IMR-90 (cell line): Measurements from ENCODE around the gene CFAP161. TPM values are rescaled to one million over a fixed set of nuclear protein-coding genes. Genes with fewer than 3 reads are reported as not detected.

ENCODE experiments used
- ATAC-seq: fragments of 200-7000 bp; cut with Tn5 transposase; 2 replicates; pipeline ENCODE4 v1.9.1; 2020; ENCODE audit warnings: low read depth, mild to moderate bottlenecking, moderate library complexity
- BruUV-seq: library from RNA; stranded (reverse); fragments of 400-500 nt; replicated peaks from 2 replicates; lab custom pipeline; 2021; lab: Mats Ljungman, UMichigan
- CTCF ChIA-PET: fragments of 300-600 bp; formaldehyde crosslinking; extraction: SDS; loops from one replicate; lab custom pipeline; 2021; ENCODE audit warnings: antibody characterized with exemption; lab: Yijun Ruan, JAX
- POLR2A ChIA-PET: fragments of 300-600 bp; sonication (Branson Sonifier 250); formaldehyde crosslinking; loops from one replicate; lab custom pipeline; 2022; ENCODE audit warnings: antibody characterized with exemption; ENCODE audit not compliant: unreplicated experiment; lab: Charles Lee
- DNase-seq: peaks from one replicate; pipeline ENCODE4 v3.0.0; 2013
- H2AFZ ChIP-seq: replicated peaks from 2 replicates; pipeline ENCODE3; 2013; ENCODE audit warnings: low read length, mild to moderate bottlenecking; ENCODE audit not compliant: poor library complexity
- H2AK5ac ChIP-seq: 2 replicates; pipeline ENCODE4 v1.6.1; 2013; ENCODE audit warnings: low read depth, low read length, inconsistent platforms
- H2AK9ac ChIP-seq: replicated peaks from 2 replicates; pipeline ENCODE3; 2013; ENCODE audit warnings: mild to moderate bottlenecking, low read depth, low read length, moderate library complexity; ENCODE audit not compliant: poor library complexity
- H2BK120ac ChIP-seq: 2 replicates; pipeline ENCODE4 v1.6.1; 2013; ENCODE audit warnings: low read depth, low read length, inconsistent platforms
- H2BK15ac ChIP-seq: 3 replicates; pipeline ENCODE4 v1.6.1; 2013; ENCODE audit warnings: low read depth, low read length, inconsistent platforms
- H2BK20ac ChIP-seq: 2 replicates; pipeline ENCODE4 v1.6.1; 2013; ENCODE audit warnings: low read depth, mild to moderate bottlenecking, inconsistent platforms, low read length, moderate library complexity
- H2BK5ac ChIP-seq: 2 replicates; pipeline ENCODE4 v1.6.1; 2013; ENCODE audit warnings: mild to moderate bottlenecking, low read depth, low read length, inconsistent platforms; ENCODE audit not compliant: poor library complexity, severe bottlenecking
- H3K14ac ChIP-seq: replicated peaks from 2 replicates; pipeline ENCODE4 v1.6.1; 2013; ENCODE audit warnings: low read depth, low read length, inconsistent platforms
- H3K18ac ChIP-seq: 2 replicates; pipeline ENCODE4 v1.6.1; 2013; ENCODE audit warnings: low read depth, low read length, control low read depth
- H3K23ac ChIP-seq: 2 replicates; pipeline ENCODE4 v1.6.1; 2013; ENCODE audit warnings: low read depth, low read length, inconsistent platforms
- H3K27ac ChIP-seq: 2 replicates; pipeline ENCODE4 v1.5.1; 2013; ENCODE audit warnings: mild to moderate bottlenecking, control low read depth, low read length; ENCODE audit not compliant: insufficient read depth
- H3K27me3 ChIP-seq: 2 replicates; pipeline ENCODE4 v1.6.1; 2013; ENCODE audit warnings: low read length; ENCODE audit not compliant: control insufficient read depth, insufficient read depth
- H3K36me3 ChIP-seq: 2 replicates; pipeline ENCODE4 v1.6.1; 2013; ENCODE audit warnings: low read length, mixed read lengths; ENCODE audit not compliant: control insufficient read depth, insufficient read depth
- H3K4ac ChIP-seq: 2 replicates; pipeline ENCODE4 v1.6.1; 2013; ENCODE audit warnings: low read depth, low read length, inconsistent platforms
- H3K4me1 ChIP-seq: 2 replicates; pipeline ENCODE4 v1.6.1; 2013; ENCODE audit warnings: low read length, mixed read lengths; ENCODE audit not compliant: control insufficient read depth, insufficient read depth
- H3K4me2 ChIP-seq: 2 replicates; pipeline ENCODE4 v1.6.1; 2013; ENCODE audit warnings: low read depth, mild to moderate bottlenecking, control low read depth, low read length, moderate library complexity
- H3K4me3 ChIP-seq: 2 replicates; pipeline ENCODE4 v1.5.1; 2013; ENCODE audit warnings: low read depth, mild to moderate bottlenecking, control low read depth, low read length, moderate library complexity; ENCODE audit not compliant: insufficient read depth
- H3K56ac ChIP-seq: 2 replicates; pipeline ENCODE4 v1.6.1; 2013; ENCODE audit warnings: low read length, inconsistent platforms; ENCODE audit not compliant: insufficient read depth; ENCODE audit errors: extremely low read depth
- H3K79me1 ChIP-seq, 2 experiments: 2 replicates each; pipeline ENCODE4 v1.6.1; 2013; ENCODE audit warnings: low read length in 2 of 2, inconsistent platforms in 1 of 2, low read depth in 1 of 2
- H3K9ac ChIP-seq: 2 replicates; pipeline ENCODE4 v1.6.1; 2013; ENCODE audit warnings: low read depth, low read length, control low read depth
- H3K9me1 ChIP-seq: 2 replicates; pipeline ENCODE4 v1.6.1; 2013; ENCODE audit warnings: low read length, inconsistent platforms; ENCODE audit not compliant: insufficient read depth
- H3K9me3 ChIP-seq: 2 replicates; pipeline ENCODE4 v1.6.1; 2013; ENCODE audit warnings: low read length; ENCODE audit not compliant: control insufficient read depth, insufficient read depth
- H4K20me1 ChIP-seq: 2 replicates; pipeline ENCODE4 v1.6.1; 2013; ENCODE audit warnings: low read length, inconsistent platforms; ENCODE audit not compliant: insufficient read depth
- H4K5ac ChIP-seq: 2 replicates; pipeline ENCODE4 v1.6.1; 2013; ENCODE audit warnings: mild to moderate bottlenecking, low read depth, low read length, control low read depth
- H4K8ac ChIP-seq, 2 experiments: 2 replicates each; pipeline ENCODE4 v1.6.1; 2013; ENCODE audit warnings: low read depth in 2 of 2, low read length in 2 of 2, control low read depth in 1 of 2, inconsistent platforms in 1 of 2
- H4K91ac ChIP-seq: 2 replicates; pipeline ENCODE4 v1.6.1; 2013; ENCODE audit warnings: low read depth, low read length, inconsistent platforms; ENCODE audit not compliant: insufficient read depth
- BHLHE40 ChIP-seq: fragments of 150-350 bp; IDR thresholded peaks from 2 replicates; pipeline ENCODE4 v1.6.1; 2016; ENCODE audit warnings: mild to moderate bottlenecking, low read depth, low read length
- CEBPB ChIP-seq: IDR thresholded peaks from 2 replicates; pipeline ENCODE4 v1.6.1; 2012; ENCODE audit warnings: low read depth, low read length, improper control_type of control experiment
- CHD1 ChIP-seq: IDR thresholded peaks from 2 replicates; pipeline ENCODE4 v1.6.1; 2012; ENCODE audit warnings: low read depth, low read length, improper control_type of control experiment
- FOS ChIP-seq: fragments of 150-350 bp; IDR thresholded peaks from 2 replicates; pipeline ENCODE4 v1.6.1; 2016; ENCODE audit warnings: low read depth, low read length
- MAFK ChIP-seq: IDR thresholded peaks from 2 replicates; pipeline ENCODE4 v1.6.1; 2012; ENCODE audit warnings: low read depth, low read length, improper control_type of control experiment
- MAZ ChIP-seq: IDR thresholded peaks from 2 replicates; pipeline ENCODE4 v1.6.1; 2012; ENCODE audit warnings: low read depth, mild to moderate bottlenecking, low read length, improper control_type of control experiment, moderate library complexity, borderline replicate concordance
- MXI1 ChIP-seq: IDR thresholded peaks from 2 replicates; pipeline ENCODE4 v1.6.1; 2012; ENCODE audit warnings: low read depth, mild to moderate bottlenecking, low read length, moderate library complexity, borderline replicate concordance
- NFE2L2 ChIP-seq: fragments of 150-350 bp; IDR thresholded peaks from 2 replicates; pipeline ENCODE4 v1.6.1; 2016; ENCODE audit warnings: low read depth, mild to moderate bottlenecking, low read length
- POLR2A ChIP-seq: IDR thresholded peaks from 2 replicates; pipeline ENCODE4 v1.6.1; 2012; ENCODE audit warnings: mild to moderate bottlenecking, low read depth, low read length
- RAD21 ChIP-seq: IDR thresholded peaks from 2 replicates; pipeline ENCODE4 v1.6.1; 2012; ENCODE audit warnings: low read length, improper control_type of control experiment
- RCOR1 ChIP-seq: IDR thresholded peaks from 2 replicates; pipeline ENCODE4 v1.6.1; 2012; ENCODE audit warnings: mild to moderate bottlenecking, low read length, improper control_type of control experiment; ENCODE audit not compliant: insufficient replicate concordance
- RFX5 ChIP-seq: IDR thresholded peaks from 2 replicates; pipeline ENCODE4 v1.8.0; 2012; ENCODE audit warnings: low read depth, mild to moderate bottlenecking, low read length, moderate library complexity
- SMC3 ChIP-seq: fragments of 150-350 bp; IDR thresholded peaks from 2 replicates; pipeline ENCODE4 v1.6.1; 2016; ENCODE audit warnings: low read depth, mild to moderate bottlenecking, antibody characterized with exemption, low read length, moderate library complexity
- WGBS, 2 experiments: methylation state at CpG; one replicate each; pipeline versions ENCODE4 v1.1.5 to v1.1.7; 2013; ENCODE audit warnings: missing lambda C conversion rate in 2 of 2; ENCODE audit not compliant: insufficient read length in 1 of 2; ENCODE audit errors: extremely low coverage in 2 of 2; 5-methylcytosine and 5-hydroxymethylcytosine counted together
- dilution Hi-C: fragments of 300-500 bp; cut with HindIII; formaldehyde crosslinking; loops from one replicate; pipeline ENCODE4 v1.14.3; 2018; ENCODE audit warnings: low sequenced_read_pairs; ENCODE audit not compliant: unreplicated experiment
- in situ Hi-C: fragments of 300-500 bp; cut with MboI; formaldehyde crosslinking; loops from 3 replicates; pipeline ENCODE4 v1.14.3; 2019; ENCODE audit warnings: low sequenced_read_pairs, inconsistent platforms, mixed read lengths
- intact Hi-C: fragments of 100-400 bp; cut with micrococcal nuclease; formaldehyde crosslinking; loops from 2 replicates; pipeline ENCODE4 v1.10.0; 2022
- polyA plus RNA-seq, 3 experiments: library from polyadenylated mRNA; depleted of rRNA; stranded (reverse); fragments of >200 nt; gene quantifications; 2 replicates each; pipeline ENCODE4 v1.2.3, GENCODE V29; 2012; ENCODE audit warnings: low replicate concordance in 1 of 3
- total RNA-seq: library from RNA; depleted of rRNA; stranded (reverse); fragments of >200 nt; gene quantifications from 2 replicates; pipeline ENCODE4 v1.2.3, GENCODE V29; 2012
- TF ChIP-seq, protein P1 (sequence below): fragments of 150-350 bp; IDR thresholded peaks from 2 replicates; pipeline ENCODE4 v1.6.1; 2017; ENCODE audit warnings: mild to moderate bottlenecking, antibody characterized with exemption, low read length, low read depth
- TF ChIP-seq, protein P2 (sequence below): fragments of 150-350 bp; IDR thresholded peaks from 2 replicates; pipeline ENCODE4 v1.6.1; 2016; ENCODE audit warnings: low read depth, mild to moderate bottlenecking, low read length, moderate library complexity, borderline replicate concordance
- TF ChIP-seq, protein P3 (sequence below): conservative IDR thresholded peaks from 2 replicates; pipeline ENCODE4 v1.5.1; 2012; ENCODE audit warnings: mild to moderate bottlenecking, low read depth, low read length, improper control_type of control experiment

Gene CFAP161
- total and polyA plus RNA-seq, 2 of the 4 experiments (the other 2 are of a cell fraction) = not detected

DNA sequence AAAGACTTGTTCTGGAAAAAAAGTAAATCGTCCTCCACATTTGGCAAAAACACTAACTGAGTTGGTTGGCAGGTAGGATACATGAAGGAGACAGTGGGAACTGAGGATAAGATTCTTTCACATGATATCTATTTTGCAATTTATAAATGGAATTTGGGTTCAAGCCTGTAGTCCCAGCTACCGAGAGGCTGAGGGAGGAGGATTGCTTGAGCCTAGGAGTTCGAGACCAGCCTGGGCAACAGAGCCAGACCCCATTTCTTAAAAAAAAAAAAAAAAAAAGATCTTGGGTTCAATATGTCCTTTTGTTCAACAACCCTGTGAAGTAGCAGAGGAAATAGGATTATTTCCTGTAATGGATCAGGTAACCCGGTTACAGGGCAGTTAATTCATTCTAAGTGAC is 35.7 kb upstream of the CFAP161 start:
- no peak overlapping the region for H2AK5ac ChIP-seq
- no peak overlapping the region for H2BK120ac ChIP-seq
- H3K4ac ChIP-seq = no peak overlapping the region
- H3K36me3 ChIP-seq = no peaks in the 10 kb centered on the region
- ATAC-seq (no peak), DNase-seq (no peak)
- no peaks in the 10 kb centered on the region for H4K20me1 ChIP-seq
- no peak overlapping the region for H3K4me3 ChIP-seq
- H2AFZ ChIP-seq = no peak overlapping the region
- TF ChIP-seq CHD1 (no peak), POLR2A (no peak), BHLHE40 (no peak), RFX5 (no peak), FOS (no peak), SMC3 (no peak), NFE2L2 (no peak), RAD21 (no peak), MXI1 (no peak), MAZ (no peak), RCOR1 (no peak), CEBPB (no peak), MAFK (no peak)
- TF ChIP-seq, protein P1, sequence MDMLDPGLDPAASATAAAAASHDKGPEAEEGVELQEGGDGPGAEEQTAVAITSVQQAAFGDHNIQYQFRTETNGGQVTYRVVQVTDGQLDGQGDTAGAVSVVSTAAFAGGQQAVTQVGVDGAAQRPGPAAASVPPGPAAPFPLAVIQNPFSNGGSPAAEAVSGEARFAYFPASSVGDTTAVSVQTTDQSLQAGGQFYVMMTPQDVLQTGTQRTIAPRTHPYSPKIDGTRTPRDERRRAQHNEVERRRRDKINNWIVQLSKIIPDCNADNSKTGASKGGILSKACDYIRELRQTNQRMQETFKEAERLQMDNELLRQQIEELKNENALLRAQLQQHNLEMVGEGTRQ = no peak
- TF ChIP-seq, protein P2, sequence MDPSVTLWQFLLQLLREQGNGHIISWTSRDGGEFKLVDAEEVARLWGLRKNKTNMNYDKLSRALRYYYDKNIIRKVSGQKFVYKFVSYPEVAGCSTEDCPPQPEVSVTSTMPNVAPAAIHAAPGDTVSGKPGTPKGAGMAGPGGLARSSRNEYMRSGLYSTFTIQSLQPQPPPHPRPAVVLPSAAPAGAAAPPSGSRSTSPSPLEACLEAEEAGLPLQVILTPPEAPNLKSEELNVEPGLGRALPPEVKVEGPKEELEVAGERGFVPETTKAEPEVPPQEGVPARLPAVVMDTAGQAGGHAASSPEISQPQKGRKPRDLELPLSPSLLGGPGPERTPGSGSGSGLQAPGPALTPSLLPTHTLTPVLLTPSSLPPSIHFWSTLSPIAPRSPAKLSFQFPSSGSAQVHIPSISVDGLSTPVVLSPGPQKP = no peak
- TF ChIP-seq, protein P3, sequence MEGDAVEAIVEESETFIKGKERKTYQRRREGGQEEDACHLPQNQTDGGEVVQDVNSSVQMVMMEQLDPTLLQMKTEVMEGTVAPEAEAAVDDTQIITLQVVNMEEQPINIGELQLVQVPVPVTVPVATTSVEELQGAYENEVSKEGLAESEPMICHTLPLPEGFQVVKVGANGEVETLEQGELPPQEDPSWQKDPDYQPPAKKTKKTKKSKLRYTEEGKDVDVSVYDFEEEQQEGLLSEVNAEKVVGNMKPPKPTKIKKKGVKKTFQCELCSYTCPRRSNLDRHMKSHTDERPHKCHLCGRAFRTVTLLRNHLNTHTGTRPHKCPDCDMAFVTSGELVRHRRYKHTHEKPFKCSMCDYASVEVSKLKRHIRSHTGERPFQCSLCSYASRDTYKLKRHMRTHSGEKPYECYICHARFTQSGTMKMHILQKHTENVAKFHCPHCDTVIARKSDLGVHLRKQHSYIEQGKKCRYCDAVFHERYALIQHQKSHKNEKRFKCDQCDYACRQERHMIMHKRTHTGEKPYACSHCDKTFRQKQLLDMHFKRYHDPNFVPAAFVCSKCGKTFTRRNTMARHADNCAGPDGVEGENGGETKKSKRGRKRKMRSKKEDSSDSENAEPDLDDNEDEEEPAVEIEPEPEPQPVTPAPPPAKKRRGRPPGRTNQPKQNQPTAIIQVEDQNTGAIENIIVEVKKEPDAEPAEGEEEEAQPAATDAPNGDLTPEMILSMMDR = no peak
- no peaks in the 10 kb centered on the region for H3K9me1 ChIP-seq
- no peak overlapping the region for H3K23ac ChIP-seq
- H4K5ac ChIP-seq = no peak overlapping the region
- no peak overlapping the region for H3K18ac ChIP-seq
- H3K27me3 ChIP-seq = no peaks in the 10 kb centered on the region
- CTCF ChIA-PET = interaction anchor here (2.9 kb wide), 1 partner anchor 168 kb away, joined by 20 read pairs; no protein-coding TSS in a partner anchor
- no peak overlapping the region for H4K91ac ChIP-seq
- no peak overlapping the region for H3K4me2 ChIP-seq
- H3K9me3 ChIP-seq = no peaks in the 10 kb centered on the region
- no peak overlapping the region for H3K56ac ChIP-seq
- no peaks in the 10 kb centered on the region for H3K79me1 ChIP-seq
- in situ Hi-C loops = no loop called here
- no peak overlapping the region for H4K8ac ChIP-seq
- no peak overlapping the region for H2BK15ac ChIP-seq
- no peak overlapping the region for H2BK20ac ChIP-seq
- no peak overlapping the region for H2AK9ac ChIP-seq
- H3K9ac ChIP-seq = no peak overlapping the region
- no CpG with 5 or more reads among the region's 4 CpGs for WGBS, 2 experiments
- BruUV-seq = no TSS peak
- H3K4me1 ChIP-seq = no peaks in the 10 kb centered on the region
- dilution Hi-C loops = no loop called here
- no peak overlapping the region for H2BK5ac ChIP-seq
- H3K27ac ChIP-seq = no peak overlapping the region
- POLR2A ChIA-PET = interaction anchor here (0.6 kb wide), 1 partner anchor 15 kb away, joined by 3 read pairs; no protein-coding TSS in a partner anchor
- intact Hi-C loops = loop anchor here (5.0 kb wide), 1 partner anchor 96 kb away; the partner anchor contains the start of gene TLNRD1
- H3K14ac ChIP-seq = no peak overlapping the region
